ENCODE data around the gene SNX4.

SNX4 gene

DNA sequence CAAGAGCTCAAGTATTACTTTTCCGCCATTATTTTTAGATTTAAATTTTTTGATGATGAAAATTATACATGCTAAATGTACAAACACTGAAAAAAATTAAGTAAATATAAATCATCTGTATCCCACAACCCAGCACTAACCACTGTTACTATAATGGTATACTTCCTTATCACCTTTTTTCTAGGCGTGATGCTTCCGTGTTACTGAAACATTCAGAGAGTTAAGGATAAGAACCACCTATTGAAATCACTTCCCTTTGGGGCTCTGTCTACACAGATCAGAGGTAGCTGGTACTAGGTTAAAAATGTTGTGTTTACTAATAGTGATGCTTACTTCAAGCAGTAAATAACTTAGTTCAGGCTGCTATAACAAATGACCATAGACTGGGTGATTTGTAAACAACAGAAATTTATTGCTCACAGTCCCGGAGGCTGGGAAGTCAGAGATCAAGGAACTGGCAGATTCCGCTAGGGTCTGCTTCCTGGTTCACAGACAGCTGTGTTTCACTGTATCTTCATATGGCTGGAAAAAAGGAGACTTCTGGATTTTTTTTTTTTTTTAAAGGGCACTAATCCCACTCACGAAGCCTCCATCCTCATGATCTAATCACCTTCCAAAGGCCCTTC, 6.4 kb downstream of the SNX4 start:
- ChIA-PET CTCF (interaction anchor here (1.0 kb wide), 1 partner anchor 69 kb away, joined by 3 read pairs; no protein-coding TSS in a partner anchor), POLR2A (no interaction called here)
- no peak for DNase-seq (ENCODE audit: extremely low spot score)
- TF ChIP-seq, protein P1, sequence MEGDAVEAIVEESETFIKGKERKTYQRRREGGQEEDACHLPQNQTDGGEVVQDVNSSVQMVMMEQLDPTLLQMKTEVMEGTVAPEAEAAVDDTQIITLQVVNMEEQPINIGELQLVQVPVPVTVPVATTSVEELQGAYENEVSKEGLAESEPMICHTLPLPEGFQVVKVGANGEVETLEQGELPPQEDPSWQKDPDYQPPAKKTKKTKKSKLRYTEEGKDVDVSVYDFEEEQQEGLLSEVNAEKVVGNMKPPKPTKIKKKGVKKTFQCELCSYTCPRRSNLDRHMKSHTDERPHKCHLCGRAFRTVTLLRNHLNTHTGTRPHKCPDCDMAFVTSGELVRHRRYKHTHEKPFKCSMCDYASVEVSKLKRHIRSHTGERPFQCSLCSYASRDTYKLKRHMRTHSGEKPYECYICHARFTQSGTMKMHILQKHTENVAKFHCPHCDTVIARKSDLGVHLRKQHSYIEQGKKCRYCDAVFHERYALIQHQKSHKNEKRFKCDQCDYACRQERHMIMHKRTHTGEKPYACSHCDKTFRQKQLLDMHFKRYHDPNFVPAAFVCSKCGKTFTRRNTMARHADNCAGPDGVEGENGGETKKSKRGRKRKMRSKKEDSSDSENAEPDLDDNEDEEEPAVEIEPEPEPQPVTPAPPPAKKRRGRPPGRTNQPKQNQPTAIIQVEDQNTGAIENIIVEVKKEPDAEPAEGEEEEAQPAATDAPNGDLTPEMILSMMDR (IDR thresholded peaks at IDR 0.05; ENCODE audit: control extremely low read depth, extremely low read depth, low read depth, missing control alignments): no peak

DNA sequence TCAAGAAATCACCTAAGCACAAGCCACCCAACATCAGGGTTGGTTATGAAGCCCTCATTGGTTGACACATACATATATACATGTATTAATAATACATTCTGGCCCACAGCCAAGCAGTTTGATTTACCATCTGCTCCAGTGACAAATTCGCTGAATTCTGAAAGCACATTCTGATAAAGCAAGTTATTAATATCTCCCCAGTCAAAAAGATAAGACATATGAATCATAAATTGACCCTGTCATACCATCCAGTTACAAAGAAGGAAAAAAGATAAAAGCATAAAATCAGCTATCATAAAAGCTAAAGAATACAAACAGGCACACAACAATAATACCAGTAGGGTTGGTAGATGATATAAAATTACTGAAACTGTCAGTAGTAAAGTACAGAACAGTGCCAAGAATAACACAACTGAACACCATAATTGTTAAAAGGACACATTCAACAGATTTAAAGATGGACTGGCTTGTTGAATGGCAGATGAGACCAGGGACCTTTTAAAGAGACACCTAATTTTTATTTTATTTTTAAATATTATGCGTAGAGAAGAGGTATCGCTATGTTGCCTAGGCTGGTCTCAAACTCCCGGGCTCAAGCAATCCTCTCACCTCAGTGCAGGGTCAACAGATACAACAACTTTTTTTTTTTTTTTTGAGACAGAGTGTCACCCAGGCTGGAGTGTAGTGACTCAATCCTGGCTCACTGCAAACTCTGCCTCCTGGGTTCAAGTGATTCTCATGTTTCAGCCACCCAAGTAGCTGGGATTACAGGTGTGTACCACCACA, 7.7 kb downstream of the SNX4 start:
- DNase-seq (ENCODE audit: extremely low spot score): no peak
- ChIA-PET POLR2A (no interaction called here), CTCF (interaction anchor here (0.7 to 1.4 kb wide), 2 partner anchors 14 to 74 kb away, joined by 3 to 5 read pairs; no protein-coding TSS in a partner anchor)
- TF ChIP-seq, protein P1 (IDR thresholded peaks at IDR 0.05; ENCODE audit: control extremely low read depth, extremely low read depth, low read depth, missing control alignments): no peak

DNA sequence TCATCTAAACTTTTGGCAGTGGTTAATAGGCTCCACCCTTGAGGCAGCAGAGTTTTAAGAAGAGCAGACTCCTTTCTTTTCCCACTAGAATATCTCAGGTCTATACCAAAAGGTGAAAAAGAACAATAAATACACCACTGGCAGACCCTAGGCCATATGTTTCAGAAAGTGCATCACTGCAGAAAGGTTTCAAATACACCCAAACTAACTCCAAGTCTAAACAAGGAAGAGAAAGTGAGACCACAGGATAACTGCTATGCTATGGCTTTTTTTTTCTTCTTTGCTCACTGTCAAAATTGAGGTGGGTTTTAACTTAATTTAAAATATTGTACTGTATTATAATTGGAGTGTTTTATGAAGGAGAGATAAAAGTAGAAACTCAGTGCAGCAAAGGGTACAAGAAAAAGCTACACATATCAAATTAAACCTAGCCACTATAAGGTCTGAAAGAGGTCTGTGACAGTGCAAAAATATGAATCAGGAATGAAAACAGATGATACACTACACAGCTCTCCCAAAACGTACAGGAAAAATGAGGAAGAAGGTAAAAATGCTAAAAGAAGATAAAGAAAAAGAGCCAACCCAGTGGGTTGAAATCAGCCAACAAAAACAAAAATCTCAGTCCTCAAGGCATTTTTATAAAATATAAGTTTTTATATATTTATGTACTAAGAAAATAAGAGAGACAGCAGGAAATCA, 8.4 kb downstream of the SNX4 start:
- TF ChIP-seq, protein P1 (IDR thresholded peaks at IDR 0.05; ENCODE audit: control extremely low read depth, extremely low read depth, low read depth, missing control alignments): no peak
- ChIA-PET CTCF (interaction anchor here (0.7 to 1.4 kb wide), 2 partner anchors 13 to 75 kb away, joined by 3 to 5 read pairs; no protein-coding TSS in a partner anchor), POLR2A (no interaction called here)
- DNase-seq (ENCODE audit: extremely low spot score): no peak

DNA sequence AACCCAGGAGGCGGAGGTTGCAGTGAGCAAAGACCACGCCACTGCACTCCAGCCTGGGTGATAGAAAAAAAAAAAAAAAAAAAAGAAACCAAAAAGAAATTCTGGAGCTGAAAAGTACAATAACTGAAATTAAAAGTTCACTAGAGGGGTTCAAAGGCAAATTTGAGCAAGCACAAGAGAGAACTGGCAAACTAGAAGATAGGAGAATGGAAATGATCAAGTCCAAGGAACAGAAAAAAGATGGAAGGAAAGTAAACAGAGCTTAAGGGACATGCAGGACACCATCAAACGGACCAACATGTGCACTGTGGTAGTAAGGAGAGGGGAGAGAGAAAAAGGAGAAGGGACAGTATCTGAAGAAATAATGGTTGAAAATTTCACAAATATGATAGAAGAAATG, 12.9 kb downstream of the SNX4 start:
- TF ChIP-seq, protein P1 (IDR thresholded peaks at IDR 0.05; ENCODE audit: control extremely low read depth, extremely low read depth, low read depth, missing control alignments): no peak
- ChIA-PET POLR2A (no interaction called here), CTCF (interaction anchor here (0.8 to 1.3 kb wide), 3 partner anchors 9 to 27 kb away, joined by 3 read pairs; partner anchors contain the start of gene SNX4)
- DNase-seq (ENCODE audit: extremely low spot score): no peak

DNA sequence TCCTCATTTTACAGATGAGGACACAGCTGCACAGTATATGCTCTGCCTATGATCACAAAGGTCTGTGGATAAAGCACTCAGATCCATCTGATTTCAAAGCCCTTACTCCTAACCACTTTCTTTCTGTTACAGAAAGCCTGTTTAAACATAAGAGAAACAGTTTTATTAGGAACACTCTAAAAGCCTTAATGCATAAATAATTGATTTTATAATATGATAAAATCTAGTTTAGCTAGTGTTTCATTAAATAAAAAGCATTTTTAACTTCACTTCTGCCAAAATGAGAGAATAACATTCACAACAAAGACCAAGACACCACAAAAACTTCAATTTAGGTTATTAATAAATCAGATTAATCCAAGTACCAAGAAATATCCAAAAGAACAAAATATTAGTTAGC, 21.4 kb downstream of the SNX4 start:
- ChIA-PET POLR2A (no interaction called here), CTCF (interaction anchor here (0.8 to 1.1 kb wide), 3 partner anchors 13 to 87 kb away, joined by 3 to 4 read pairs (median 3); no protein-coding TSS in a partner anchor)
- TF ChIP-seq, protein P1 (IDR thresholded peaks at IDR 0.05; ENCODE audit: control extremely low read depth, extremely low read depth, low read depth, missing control alignments): no peak
- DNase-seq (ENCODE audit: extremely low spot score): no peak

DNA sequence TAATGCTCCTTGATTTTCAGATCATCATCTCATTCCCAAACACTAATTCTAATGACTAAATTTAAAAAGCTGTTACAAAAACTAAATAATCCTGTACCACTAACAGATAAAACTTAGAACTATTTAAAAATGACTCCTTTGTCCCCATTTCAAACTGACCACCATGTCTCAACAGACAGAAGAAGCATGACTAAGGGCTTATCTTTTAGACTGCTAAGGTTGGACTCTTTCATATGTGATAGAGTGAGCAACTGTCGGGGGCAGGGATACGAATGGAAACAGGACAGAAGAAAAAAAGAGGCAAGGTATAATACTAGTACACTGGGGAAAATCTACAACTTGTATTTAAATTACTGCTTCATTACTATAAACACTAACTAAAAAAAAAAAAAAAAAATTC, 23.3 kb downstream of the SNX4 start:
- ChIA-PET CTCF (no interaction called here), POLR2A (no interaction called here)
- DNase-seq (ENCODE audit: extremely low spot score): no peak
- TF ChIP-seq, protein P1 (IDR thresholded peaks at IDR 0.05; ENCODE audit: control extremely low read depth, extremely low read depth, low read depth, missing control alignments): no peak

Measured in GM10248 (cell line).